Measurements from ENCODE around the gene HMX1.

Gene HMX1

DNA sequence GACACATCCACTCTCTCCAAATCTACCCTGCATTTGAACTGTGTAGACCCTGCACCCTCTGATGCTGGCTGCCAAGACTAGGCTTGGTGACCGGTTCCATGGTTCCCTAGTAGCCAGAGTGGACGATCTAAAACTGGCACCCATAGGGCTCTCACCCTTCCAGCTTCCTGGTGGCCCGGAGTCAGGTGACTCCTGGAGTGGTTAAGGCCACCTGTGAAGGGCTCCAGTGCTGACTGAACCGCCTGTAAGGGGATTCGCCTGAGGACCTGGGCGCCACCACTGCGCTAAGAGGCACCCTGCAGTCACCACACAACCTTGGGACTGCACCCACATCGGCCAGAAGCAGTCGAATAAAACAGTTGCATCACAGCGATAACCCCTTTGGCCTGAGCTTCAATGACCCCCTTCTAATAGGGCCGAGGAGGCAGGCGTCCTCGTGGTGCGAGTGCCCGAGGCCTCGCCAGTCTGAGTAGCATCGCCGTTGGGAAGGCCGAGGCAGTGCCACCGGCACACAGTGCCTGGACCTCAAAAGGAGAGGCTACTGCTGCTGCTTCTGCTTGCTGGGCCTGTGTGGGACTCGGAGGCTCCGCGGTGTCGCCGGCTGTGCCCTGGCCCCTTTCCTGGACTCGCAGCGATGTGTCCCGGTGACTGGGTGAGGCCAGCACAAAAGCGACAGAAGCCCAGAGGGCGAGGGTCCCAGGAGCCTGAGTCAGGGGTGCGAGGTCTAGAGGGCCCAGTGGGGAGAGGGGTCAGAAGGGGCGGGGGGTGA, 6.5 kb downstream of the HMX1 start:
- H3K4me3 ChIP-seq (ENCODE audit: low read length) = no peak overlapping the region
- peaks cover 68% of the 10 kb centered on the region for H3K27me3 ChIP-seq (replicated peaks; ENCODE audit: control insufficient read depth, insufficient read depth, low read length)
- DNase-seq (ENCODE audit: low read depth) = no peak
- H3K4me1 ChIP-seq (ENCODE audit: control insufficient read depth, insufficient read depth, low read length) = no peaks in the 10 kb centered on the region
- no peaks in the 10 kb centered on the region for H3K9me3 ChIP-seq (ENCODE audit: control insufficient read depth, low read length)
- H3K36me3 ChIP-seq (ENCODE audit: control insufficient read depth, insufficient read depth, low read length, severe bottlenecking) = no peaks in the 10 kb centered on the region
- H3K9ac ChIP-seq (ENCODE audit: low read length) = no peak overlapping the region

DNA sequence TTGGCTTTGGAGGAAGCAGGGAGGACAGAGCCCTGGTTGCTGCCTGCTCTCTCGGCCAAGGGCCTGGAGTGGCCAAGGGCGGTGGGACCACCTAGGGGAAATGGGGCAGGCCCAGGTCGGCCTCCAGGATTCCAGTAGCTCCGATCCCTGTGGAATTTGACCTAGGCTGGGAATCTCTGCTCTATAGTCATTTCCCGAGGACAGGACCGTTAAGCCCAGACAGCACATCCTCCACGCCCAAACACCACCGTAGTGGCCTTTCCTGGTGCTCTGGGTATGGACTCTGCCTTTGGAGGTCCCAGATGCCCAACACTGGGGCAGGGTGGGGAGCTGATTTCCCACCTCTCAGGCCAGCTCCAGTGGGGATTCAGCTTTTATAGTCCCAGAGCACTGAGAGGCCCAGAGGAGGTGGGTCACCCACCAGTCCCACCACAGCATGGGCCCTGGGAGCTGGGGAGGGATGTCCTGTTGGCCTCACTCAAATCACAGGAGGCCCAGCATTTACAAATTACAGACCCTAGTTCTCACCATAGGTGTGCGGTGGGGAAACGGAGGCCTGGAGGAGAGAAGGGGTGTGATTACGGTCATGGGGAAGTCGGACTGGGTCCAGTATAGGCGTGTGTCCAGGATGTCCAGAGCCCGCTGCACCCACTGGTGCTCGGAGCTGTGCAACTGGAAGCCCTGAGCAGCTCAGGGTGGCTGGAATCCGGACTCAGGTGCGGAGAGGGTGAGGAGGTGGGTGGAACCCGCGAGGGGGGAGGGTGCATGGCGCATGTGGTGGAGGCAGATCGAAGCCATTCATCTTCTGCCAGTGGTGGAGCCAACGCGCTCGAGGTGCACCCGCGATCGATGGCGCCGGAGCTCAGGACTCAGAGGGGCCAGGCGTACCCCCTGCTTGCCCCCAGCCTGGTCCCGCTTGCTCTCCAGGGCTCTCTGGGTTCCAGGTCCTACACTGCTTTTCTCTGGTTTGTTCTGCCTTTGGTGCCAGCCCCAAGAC, 7.7 kb downstream of the HMX1 start:
- H3K4me3 ChIP-seq (ENCODE audit: low read length) = no peak overlapping the region

DNA sequence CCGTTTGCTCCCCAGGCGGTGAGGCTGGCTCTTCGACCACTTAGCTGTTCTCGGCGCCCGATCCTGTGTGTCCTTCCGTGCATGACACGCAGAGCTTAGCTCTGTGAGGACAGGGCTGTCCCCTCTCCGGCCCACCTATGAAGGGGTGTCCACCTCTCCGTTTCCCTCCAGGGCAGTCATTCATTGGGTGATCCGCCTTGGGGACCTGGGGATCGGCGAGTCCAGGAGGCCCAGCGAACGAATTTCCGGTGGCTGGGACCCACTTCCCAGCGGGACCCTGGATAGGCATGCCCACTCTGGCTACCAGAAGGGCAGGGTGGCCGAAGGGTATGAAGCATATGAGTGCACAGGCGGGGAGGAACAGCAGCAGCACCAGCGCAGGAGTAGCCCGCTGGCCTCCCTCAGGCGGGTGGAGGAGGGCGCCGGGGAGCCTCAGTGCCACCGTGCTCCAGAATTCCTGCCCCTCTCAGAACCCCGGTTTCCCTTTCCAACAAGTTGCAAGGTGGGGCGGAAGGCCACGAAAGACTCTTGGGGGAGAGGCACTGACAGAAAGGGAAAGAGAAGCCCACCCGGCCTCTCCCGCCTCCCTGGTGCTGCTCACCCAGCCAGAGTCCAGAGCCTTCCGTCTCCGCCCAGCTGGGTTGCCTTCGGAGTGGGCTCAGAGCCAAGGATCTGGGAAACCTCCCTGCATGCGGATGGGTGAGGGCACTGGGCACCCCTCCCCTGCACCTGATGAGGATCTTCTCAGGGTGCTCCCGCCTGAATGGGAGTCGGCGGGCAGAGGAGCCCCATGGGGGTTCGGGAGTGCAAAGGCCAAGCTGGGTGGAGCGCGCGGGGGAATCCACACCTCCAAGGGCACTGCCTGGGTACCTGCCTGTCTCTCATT, 8.6 kb downstream of the HMX1 start:
- H3K36me3 ChIP-seq (ENCODE audit: control insufficient read depth, insufficient read depth, low read length, severe bottlenecking) = no peaks in the 10 kb centered on the region
- H3K9ac ChIP-seq (ENCODE audit: low read length) = no peak overlapping the region
- H3K4me3 ChIP-seq (ENCODE audit: low read length) = no peak overlapping the region
- no peak for DNase-seq (ENCODE audit: low read depth)
- peaks cover 66% of the 10 kb centered on the region for H3K27me3 ChIP-seq (replicated peaks; ENCODE audit: control insufficient read depth, insufficient read depth, low read length)
- no peaks in the 10 kb centered on the region for H3K9me3 ChIP-seq (ENCODE audit: control insufficient read depth, low read length)
- H3K4me1 ChIP-seq (ENCODE audit: control insufficient read depth, insufficient read depth, low read length) = no peaks in the 10 kb centered on the region

More for the DNA sequence above, 7.7 kb downstream of the HMX1 start:
- no peak for DNase-seq (ENCODE audit: low read depth)
- Histone ChIP-seq H3K36me3 (ENCODE audit: control insufficient read depth, insufficient read depth, low read length, severe bottlenecking) (no peaks in the 10 kb centered on the region), H3K9me3 (ENCODE audit: control insufficient read depth, low read length) (no peaks in the 10 kb centered on the region), H3K9ac (ENCODE audit: low read length) (no peak overlapping the region), H3K27me3 (replicated peaks; ENCODE audit: control insufficient read depth, insufficient read depth, low read length) (peaks cover 65% of the 10 kb centered on the region), H3K4me1 (ENCODE audit: control insufficient read depth, insufficient read depth, low read length) (no peaks in the 10 kb centered on the region)

DNA sequence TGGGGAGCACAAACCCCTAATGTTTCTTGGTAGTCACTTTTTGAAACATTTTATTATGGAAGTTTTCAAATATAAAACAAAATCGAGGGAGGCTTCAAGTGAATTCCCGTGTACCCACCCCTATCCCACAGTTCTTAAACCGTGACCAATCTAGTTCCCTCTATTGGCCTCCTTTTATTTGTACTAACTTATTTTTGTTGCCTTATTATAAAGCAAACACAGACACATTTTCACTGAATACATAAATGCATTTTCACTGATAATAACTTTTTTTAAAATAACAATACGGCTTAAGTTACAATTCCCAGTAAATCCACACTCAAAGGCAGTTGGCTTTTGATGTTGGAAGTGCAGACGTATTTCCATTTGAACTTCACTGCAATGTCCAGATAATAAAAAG, 9.3 kb downstream of the HMX1 start:
- Histone ChIP-seq H3K9ac (ENCODE audit: low read length) (no peak overlapping the region), H3K4me1 (ENCODE audit: control insufficient read depth, insufficient read depth, low read length) (no peaks in the 10 kb centered on the region), H3K9me3 (ENCODE audit: control insufficient read depth, low read length) (no peaks in the 10 kb centered on the region), H3K27me3 (replicated peaks; ENCODE audit: control insufficient read depth, insufficient read depth, low read length) (peaks cover 73% of the 10 kb centered on the region), H3K36me3 (ENCODE audit: control insufficient read depth, insufficient read depth, low read length, severe bottlenecking) (no peaks in the 10 kb centered on the region), H3K4me3 (ENCODE audit: low read length) (no peak overlapping the region)
- DNase-seq (ENCODE audit: low read depth) = no peak

DNA sequence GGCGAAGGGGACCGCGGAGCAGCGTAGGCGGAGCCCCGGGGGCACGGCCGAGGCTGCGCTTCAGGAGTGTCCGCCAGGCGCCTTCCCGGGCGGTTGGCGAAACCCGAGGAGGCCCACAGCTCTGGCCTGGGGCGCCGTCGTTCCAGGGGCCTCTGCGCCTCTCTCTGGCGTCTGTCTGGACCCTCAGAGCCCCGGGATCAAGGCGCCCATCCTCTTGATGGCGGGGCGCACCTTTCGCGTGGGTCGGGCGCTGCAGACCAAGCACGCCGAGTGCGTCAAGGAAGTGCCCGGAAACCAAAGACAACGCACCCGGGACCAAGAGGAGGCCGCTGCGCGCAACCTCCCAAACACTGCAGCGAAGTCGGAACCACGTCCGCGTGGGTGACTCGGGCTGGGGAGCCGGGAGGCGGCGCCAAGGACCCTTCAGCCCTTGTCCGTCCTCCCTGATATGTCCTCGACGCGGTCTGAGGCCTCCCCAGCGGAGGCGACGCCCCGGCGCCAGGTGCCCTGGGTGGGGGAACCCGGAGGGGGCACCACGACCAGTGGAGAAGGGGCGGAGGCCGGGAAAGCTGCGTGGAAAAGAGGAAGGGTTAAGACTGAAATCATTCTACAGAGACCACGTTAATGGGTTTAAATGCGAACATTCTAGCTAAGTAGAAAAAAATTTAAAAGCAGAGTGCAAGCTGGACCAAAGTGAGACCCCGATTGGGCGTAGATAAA, 9.9 kb downstream of the HMX1 start:
- Histone ChIP-seq H3K9ac (ENCODE audit: low read length) (no peak overlapping the region), H3K4me1 (ENCODE audit: control insufficient read depth, insufficient read depth, low read length) (no peaks in the 10 kb centered on the region), H3K36me3 (ENCODE audit: control insufficient read depth, insufficient read depth, low read length, severe bottlenecking) (no peaks in the 10 kb centered on the region), H3K9me3 (ENCODE audit: control insufficient read depth, low read length) (no peaks in the 10 kb centered on the region), H3K27me3 (replicated peaks; ENCODE audit: control insufficient read depth, insufficient read depth, low read length) (peaks cover 78% of the 10 kb centered on the region), H3K4me3 (ENCODE audit: low read length) (no peak overlapping the region)
- DNase-seq (ENCODE audit: low read depth) = no peak

DNA sequence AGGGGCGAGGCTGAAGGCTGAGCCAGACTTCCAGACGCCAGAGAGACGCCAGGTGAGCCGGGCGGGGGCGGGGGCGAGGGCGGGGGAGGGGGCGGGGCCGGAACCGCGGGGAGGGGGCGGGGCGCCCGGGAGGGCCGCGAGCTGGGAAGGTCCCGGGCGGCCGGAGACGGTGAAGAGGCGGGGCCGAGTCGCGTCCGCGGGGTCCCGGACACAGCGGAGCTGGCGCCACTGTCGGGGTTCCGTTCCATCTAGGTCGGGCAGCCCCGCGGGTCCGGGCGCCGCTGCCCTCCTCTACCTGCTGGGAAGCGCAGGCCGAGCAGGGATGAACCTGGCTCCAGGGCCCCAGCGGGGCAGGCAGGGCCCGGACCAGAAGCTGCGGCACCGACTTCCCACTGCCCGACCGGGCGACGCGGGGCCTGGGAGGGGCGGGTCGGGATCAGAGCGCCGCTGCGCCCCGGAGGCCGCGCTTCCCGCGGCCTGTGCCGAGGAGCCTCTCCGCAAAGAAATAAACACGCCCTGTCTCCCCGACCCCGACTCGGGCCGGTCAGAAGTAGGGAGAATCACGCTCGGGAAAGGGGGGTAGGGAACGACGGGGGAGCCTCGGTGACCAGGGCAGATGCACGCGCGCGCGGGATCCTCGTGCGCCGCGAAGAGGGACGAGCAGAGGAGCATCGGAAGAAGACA, 10.6 kb downstream of the HMX1 start:
- no peaks in the 10 kb centered on the region for H3K36me3 ChIP-seq (ENCODE audit: control insufficient read depth, insufficient read depth, low read length, severe bottlenecking)
- no peak overlapping the region for H3K4me3 ChIP-seq (ENCODE audit: low read length)
- no peaks in the 10 kb centered on the region for H3K9me3 ChIP-seq (ENCODE audit: control insufficient read depth, low read length)
- peaks cover 76% of the 10 kb centered on the region for H3K27me3 ChIP-seq (replicated peaks; ENCODE audit: control insufficient read depth, insufficient read depth, low read length)
- DNase-seq (ENCODE audit: low read depth) = no peak
- H3K4me1 ChIP-seq (ENCODE audit: control insufficient read depth, insufficient read depth, low read length) = no peaks in the 10 kb centered on the region
- H3K9ac ChIP-seq (ENCODE audit: low read length) = no peak overlapping the region

DNA sequence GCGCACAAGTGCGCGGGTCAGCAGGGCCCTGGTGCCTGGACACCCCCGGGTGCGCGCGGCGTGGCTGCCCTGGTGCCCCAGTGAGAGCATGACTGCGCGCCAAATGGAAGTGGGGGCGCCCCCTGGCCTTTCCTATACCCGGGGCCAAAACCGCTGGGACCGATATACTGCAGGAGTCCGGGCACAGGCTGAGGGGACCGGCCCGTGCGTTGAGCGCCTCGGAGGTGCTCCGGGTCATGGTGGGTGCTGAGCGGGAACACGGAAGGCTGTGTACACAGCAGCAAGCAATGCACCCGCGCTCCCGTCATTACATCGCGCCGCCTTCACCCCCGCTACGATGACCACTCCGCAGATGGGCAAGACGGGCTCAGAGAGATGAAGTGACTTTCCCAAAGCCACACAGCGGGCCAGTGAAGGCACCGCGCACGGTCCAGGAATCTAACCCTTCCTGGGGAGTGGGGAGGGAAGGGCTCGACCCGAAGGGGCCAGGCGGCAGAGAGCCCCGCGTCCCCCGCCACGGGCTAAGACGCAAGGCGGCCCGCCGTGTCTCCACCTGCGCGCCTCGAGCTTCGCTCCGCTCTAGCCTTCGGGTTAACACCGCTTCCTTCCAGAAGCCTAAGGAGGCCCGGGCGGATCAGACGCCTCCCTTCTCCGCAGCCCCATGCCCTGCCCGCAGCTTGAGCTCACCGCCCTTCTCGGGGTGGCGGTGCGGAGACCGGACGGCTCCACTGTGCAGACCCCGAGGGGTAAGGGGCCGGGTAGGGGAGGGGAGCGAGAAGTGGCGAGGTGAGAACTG, 11.3 kb downstream of the HMX1 start:
- Histone ChIP-seq H3K27me3 (replicated peaks; ENCODE audit: control insufficient read depth, insufficient read depth, low read length) (peaks cover 83% of the 10 kb centered on the region), H3K36me3 (ENCODE audit: control insufficient read depth, insufficient read depth, low read length, severe bottlenecking) (no peaks in the 10 kb centered on the region), H3K4me3 (ENCODE audit: low read length) (no peak overlapping the region), H3K9me3 (ENCODE audit: control insufficient read depth, low read length) (no peaks in the 10 kb centered on the region), H3K9ac (ENCODE audit: low read length) (no peak overlapping the region), H3K4me1 (ENCODE audit: control insufficient read depth, insufficient read depth, low read length) (no peaks in the 10 kb centered on the region)
- DNase-seq (ENCODE audit: low read depth) = no peak

DNA sequence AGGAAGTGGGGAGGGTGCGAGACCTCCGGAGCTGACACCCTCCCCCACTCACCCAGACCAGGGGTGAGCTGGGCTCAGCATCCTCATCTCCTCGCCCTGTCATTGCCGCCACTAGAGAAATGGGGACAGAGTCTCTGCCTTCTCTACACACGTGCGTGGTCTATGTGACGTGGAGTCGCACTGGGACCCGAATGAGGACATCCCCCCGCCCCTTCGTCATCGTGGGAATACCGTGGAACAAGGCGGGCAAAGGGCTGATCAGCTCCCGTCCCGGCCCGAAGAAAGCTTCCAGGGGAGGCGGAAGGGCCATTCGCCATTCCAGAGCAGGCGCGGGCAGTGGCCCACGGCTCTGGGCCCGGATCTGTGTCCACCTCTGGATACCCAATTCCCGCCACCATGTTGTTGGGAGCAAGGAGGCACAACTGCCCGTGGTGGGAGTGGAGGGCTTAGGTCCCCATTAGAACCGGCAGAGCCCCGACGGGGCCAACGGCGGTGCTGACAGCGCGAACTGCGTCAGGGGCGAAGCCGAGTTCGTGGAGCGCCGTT, 12.0 kb downstream of the HMX1 start:
- no peaks in the 10 kb centered on the region for H3K36me3 ChIP-seq (ENCODE audit: control insufficient read depth, insufficient read depth, low read length, severe bottlenecking)
- no peaks in the 10 kb centered on the region for H3K9me3 ChIP-seq (ENCODE audit: control insufficient read depth, low read length)
- no peak overlapping the region for H3K9ac ChIP-seq (ENCODE audit: low read length)
- peaks cover 83% of the 10 kb centered on the region for H3K27me3 ChIP-seq (replicated peaks; ENCODE audit: control insufficient read depth, insufficient read depth, low read length)
- no peak overlapping the region for H3K4me3 ChIP-seq (ENCODE audit: low read length)
- H3K4me1 ChIP-seq (ENCODE audit: control insufficient read depth, insufficient read depth, low read length) = no peaks in the 10 kb centered on the region
- DNase-seq (ENCODE audit: low read depth) = no peak

DNA sequence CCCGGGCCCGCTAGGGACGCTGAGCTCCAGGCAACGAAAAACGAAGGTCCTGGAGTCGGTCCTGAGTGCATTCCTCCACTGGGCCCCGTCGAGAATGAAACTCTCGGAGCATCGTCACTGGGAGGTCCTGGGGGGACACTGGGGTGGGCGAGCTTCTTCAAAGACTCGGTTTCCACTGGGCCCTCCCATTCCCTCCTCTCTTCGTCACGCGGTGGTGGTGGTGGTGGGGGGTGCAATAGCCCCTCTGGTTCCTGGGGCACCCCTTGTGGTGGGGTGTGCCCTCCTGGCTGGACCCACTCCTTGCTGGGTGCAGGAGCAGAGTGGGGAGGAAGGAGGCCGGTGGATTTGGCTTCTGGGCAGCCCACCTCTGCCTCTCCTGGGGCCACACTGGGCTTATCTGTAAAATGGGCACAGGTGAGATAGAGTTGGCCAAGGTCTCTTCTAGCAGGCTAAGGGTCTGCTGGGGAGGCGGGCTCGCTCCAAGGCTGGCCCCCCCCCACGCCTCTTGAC, 12.9 kb downstream of the HMX1 start:
- Histone ChIP-seq H3K27me3 (replicated peaks; ENCODE audit: control insufficient read depth, insufficient read depth, low read length) (peaks cover 77% of the 10 kb centered on the region), H3K4me1 (ENCODE audit: control insufficient read depth, insufficient read depth, low read length) (no peaks in the 10 kb centered on the region), H3K36me3 (ENCODE audit: control insufficient read depth, insufficient read depth, low read length, severe bottlenecking) (no peaks in the 10 kb centered on the region), H3K4me3 (ENCODE audit: low read length) (no peak overlapping the region), H3K9me3 (ENCODE audit: control insufficient read depth, low read length) (no peaks in the 10 kb centered on the region), H3K9ac (ENCODE audit: low read length) (no peak overlapping the region)
- no peak for DNase-seq (ENCODE audit: low read depth)
